ENCODE measurements around the gene CHMP1A.

- TF ChIP-seq CTCF (IDR thresholded peaks at IDR 0.05), result no peak
- TF ChIP-seq EP300 (IDR thresholded peaks at IDR 0.05), result no peak
- no peak for TF ChIP-seq POLR2AphosphoS5 (IDR thresholded peaks at IDR 0.05)
- no peak for TF ChIP-seq POLR2A (IDR thresholded peaks at IDR 0.05)
Measured at GRCh38 chr16:89607937-89608740, 49.4 kb downstream of the CHMP1A start.

All from suprapubic skin (tissue), 4 donors.